HK-2 (cell line): ENCODE results near the gene CCDC33.

ENCODE experiments used
- DNase-seq: peaks from one replicate; pipeline ENCODE4 v3.0.0-alpha.2; 2018; ENCODE audit not compliant: unreplicated experiment

CCDC33 gene

GRCh38 chr15:74229686-74230085 is 6.4 kb upstream of the CCDC33 start:
- DNase-seq, result no peak

- DNase-seq, result no peak
Measured at GRCh38 chr15:74231475-74231874, 4.7 kb upstream of the CCDC33 start.

DNA sequence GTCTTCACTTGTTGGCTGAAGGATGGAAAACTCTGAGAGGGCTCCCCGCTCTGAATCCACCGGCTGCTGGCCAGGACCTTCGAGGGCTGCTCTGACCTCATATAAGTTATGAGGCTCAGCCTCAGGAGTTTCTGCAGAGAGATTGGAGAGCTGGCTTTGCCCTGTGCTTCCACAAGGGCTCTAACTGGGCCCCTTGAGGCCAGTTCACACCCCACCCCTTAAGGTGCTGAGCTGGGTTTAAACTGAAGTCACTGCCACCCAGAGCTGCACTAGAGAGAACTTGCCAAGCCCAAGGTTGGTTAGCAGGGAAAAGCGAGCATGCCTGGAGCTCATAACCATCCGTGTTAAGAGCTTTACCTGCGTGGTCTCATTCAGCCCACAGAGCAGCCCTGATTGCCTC is 2.8 kb upstream of the CCDC33 start:
- no peak for DNase-seq

DNA sequence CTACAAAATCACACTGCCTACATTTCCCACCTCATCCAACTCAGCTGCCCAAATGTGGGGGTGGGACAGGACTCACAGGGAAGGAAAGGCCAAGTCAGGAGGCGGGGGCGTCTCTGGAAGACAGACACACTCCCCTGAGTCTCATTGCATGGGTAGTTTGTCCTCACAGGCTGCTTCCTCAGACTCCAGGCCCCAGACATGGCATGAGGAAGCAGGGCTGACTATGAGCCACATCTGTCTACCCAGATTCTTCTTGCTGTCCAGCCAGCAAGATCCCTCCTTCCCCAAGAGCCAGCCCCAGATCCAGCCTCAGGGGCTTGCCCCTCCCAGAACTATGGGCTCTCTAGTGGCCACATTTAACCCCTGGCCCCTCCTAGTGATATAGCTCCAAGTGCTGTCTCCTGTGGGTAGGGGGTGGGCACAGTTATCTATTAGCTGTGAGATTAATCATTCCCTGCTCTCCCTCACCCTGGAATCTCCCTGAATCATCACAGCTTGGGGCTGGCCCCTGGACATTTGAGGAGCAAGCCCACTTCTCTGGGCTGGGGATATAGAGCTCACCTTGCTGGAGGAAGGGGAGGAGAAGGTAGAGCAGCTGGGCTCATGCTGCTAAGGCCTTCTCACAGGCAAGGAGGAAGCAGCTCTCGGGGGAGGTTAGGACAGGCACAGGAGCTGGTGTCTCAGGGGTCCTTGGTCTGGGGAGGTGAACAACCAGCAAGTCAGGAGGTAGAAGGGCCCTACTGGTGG is 2.1 kb upstream of the CCDC33 start:
- DNase-seq, result peak; percentile 56

- DNase-seq, result no peak
Measured at GRCh38 chr15:74234598-74234875, 1.6 kb upstream of the CCDC33 start.

DNA sequence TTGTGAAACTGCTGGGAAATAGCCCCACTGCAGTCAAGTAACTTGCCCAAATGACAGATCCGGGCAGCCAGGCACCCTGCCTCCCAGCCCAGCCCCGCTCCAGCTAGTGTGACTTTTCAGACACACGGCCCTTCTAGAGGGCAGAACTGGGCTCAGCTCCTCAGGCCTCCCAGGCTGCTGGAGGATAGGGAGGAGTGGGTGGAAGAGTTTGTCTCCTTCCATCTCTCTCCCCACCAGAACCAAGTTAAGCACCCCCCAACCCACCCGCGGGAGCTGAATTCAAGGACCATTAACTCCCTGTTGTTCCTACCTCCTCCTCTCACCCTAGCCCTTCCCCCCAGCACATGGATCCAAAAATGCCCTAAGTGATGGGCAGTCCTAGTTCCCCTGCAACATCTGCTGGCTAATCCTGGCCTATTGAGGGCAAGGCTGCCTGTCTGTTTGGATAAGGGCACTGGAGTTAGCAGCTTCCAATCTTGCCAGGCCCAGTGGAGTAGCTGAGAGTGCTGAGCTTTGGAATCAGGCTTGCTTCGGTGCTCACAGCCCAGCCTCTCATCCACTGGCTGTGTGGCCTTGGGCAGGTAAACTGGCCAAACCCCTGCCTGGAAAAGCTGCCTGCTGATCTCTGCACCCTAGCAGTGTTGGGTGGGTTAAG is 3.1 kb downstream of the CCDC33 start:
- no peak for DNase-seq

GRCh38 chr15:74240002-74240568 is 4.0 kb downstream of the CCDC33 start:
- peak; percentile 89 for DNase-seq

DNA sequence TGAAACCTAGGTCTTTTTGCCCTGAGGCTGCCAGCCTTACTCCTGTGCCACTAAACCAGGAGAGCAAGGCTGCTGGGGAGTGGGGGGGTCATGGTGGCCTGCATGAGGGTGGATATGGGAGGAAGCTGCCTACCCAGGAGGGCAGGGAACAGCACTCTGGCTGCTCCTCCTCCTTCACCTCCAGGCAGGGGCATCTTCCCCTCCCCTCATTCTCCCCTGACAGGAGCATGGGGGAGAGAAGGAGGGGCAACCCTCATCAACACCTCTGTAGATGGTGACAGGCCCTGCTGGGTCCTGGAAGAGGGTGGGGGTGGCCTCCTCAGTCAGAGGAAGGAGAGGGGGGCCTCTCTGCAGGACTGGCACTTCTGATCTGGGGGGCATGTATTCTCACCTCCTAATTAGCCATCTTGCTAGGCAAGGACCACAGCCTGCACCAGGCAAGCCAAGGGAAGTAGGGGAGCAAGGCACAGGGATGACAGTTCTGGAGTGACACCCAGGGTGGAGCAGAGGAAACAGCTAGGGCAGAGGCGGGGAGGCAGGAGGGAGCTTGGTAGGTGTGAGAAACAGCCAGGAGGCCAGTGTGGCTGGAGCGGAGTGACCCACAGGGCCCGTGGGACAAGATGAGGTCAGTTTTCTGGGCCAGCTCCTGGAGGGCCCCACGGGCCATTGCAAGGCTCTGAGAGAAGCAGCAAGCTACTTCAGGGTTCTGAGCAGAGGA is 4.9 kb downstream of the CCDC33 start:
- DNase-seq, result no peak

DNA sequence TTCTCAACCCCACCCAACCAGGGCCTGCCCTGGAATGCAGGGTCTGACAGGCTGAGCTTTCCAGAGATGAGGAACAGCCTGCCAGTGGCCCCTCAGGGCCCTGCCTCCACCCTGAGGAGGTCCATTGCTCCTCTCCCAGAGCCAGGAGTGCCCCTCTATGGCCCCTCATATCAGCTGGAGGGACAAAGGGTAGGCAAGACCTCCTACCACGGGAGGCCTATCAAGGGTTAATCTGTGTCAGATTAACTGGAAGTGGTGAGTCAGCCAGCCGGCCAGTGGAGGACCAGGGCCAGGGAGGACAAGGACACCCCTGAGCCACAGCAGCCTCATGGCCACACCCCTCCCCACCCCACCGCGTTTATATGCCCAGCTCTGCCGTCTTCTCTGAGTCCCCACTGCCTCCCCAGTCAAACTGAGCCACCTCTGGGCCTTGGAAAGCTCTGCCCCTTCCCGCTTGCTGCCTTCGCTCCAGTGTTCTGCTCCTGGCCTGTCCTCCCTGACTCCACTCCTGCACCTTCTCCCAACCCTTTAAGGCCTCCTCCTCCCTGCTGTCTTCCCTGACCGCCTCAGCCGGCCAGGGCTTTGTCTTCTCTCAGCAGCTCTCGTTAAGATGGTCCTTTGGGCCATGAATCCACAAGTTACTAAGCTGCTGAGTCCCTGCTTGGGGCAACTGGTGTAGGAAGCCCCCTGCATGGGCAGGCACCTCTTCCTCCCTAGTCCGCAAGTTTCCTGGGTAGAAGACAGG is 6.5 kb downstream of the CCDC33 start:
- DNase-seq, result peak; percentile 44

GRCh38 chr15:74243431-74243830 is 7.3 kb downstream of the CCDC33 start:
- no peak for DNase-seq

GRCh38 chr15:74244822-74245341 is 8.8 kb downstream of the CCDC33 start:
- no peak for DNase-seq

- DNase-seq, result no peak
Measured at GRCh38 chr15:74245342-74245931, 9.3 kb downstream of the CCDC33 start.

- no peak for DNase-seq
Measured at GRCh38 chr15:74250266-74250665, 14.1 kb downstream of the CCDC33 start.

GRCh38 chr15:74251131-74251811 is 15.1 kb downstream of the CCDC33 start:
- DNase-seq, result no peak

- DNase-seq, result no peak
Measured at GRCh38 chr15:74252291-74252690, 16.2 kb downstream of the CCDC33 start.

DNA sequence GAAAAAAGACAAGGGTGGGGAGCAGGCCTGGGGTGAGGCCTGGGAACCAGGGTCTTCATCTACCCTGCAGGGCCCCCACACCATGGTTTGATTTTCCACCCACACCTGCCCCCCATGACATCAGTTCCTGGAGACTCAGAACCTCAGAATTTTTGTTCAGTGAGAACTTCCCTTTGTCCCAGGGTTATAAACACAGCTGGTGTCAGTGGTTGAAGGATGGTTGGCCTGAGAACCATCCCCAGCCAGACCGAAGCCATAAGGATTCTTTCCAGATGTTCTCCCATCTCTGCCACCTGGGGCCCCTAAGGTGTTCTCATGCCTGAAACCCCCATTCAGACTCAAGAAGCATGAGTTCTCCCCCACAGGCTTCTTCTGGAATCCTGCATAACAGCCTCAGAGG is 16.6 kb downstream of the CCDC33 start:
- no peak for DNase-seq

GRCh38 chr15:74253211-74253921 is 17.2 kb downstream of the CCDC33 start:
- no peak for DNase-seq

- DNase-seq, result no peak
Measured at GRCh38 chr15:74257105-74257504, 21.0 kb downstream of the CCDC33 start.

GRCh38 chr15:74257623-74258022 is 21.5 kb downstream of the CCDC33 start:
- DNase-seq, result no peak
